H9 (cell line): ENCODE results near the gene PSMD8. TPM values are rescaled to one million over a fixed set of nuclear protein-coding genes. Genes with fewer than 3 reads are reported as not detected.
"Not testable (repeated sequence)": the region's sequence is repeated elsewhere in the genome, so short reads cannot be mapped to it uniquely, and the experiment has no call there.

Source experiments
- DNase-seq: peaks from one replicate; pipeline ENCODE4 v3.0.0-alpha.2; 2017
- H2AFZ ChIP-seq: one replicate; pipeline ENCODE4 v1.6.1; 2013; ENCODE audit warnings: mild to moderate bottlenecking, low read length, control low read depth, moderate library complexity
- H2AK5ac ChIP-seq: 2 replicates; pipeline ENCODE4 v1.6.1; 2013; ENCODE audit warnings: low read length, control low read depth, mixed read lengths; ENCODE audit not compliant: insufficient read length
- H2BK120ac ChIP-seq: one replicate; pipeline ENCODE4 v1.6.1; 2013; ENCODE audit warnings: low read depth, mild to moderate bottlenecking, low read length, control low read depth, inconsistent platforms; ENCODE audit not compliant: poor library complexity, severe bottlenecking
- H2BK12ac ChIP-seq: 2 replicates; pipeline ENCODE4 v1.6.1; 2013; ENCODE audit warnings: low read length, control low read depth, mixed read lengths, low read depth; ENCODE audit not compliant: insufficient read length
- H2BK15ac ChIP-seq: 2 replicates; pipeline ENCODE4 v1.6.1; 2013; ENCODE audit warnings: low read depth, low read length, control low read depth
- H2BK20ac ChIP-seq: one replicate; pipeline ENCODE4 v1.6.1; 2013; ENCODE audit warnings: low read depth, mild to moderate bottlenecking, low read length, control low read depth, inconsistent platforms; ENCODE audit not compliant: poor library complexity, severe bottlenecking
- H2BK5ac ChIP-seq: 2 replicates; pipeline ENCODE4 v1.6.1; 2013; ENCODE audit warnings: low read length, control low read depth, mixed read lengths; ENCODE audit not compliant: insufficient read length
- H3K14ac ChIP-seq: 2 replicates; pipeline ENCODE4 v1.6.1; 2013; ENCODE audit warnings: low read length, control low read depth; ENCODE audit not compliant: insufficient read depth
- H3K18ac ChIP-seq: 2 replicates; pipeline ENCODE4 v1.6.1; 2013; ENCODE audit warnings: low read depth, mild to moderate bottlenecking, mixed read lengths, low read length, control low read depth; ENCODE audit not compliant: insufficient read length
- H3K23ac ChIP-seq: 2 replicates; pipeline ENCODE4 v1.6.1; 2013; ENCODE audit warnings: low read length, control low read depth, mixed read lengths, low read depth; ENCODE audit not compliant: insufficient read length
- H3K23me2 ChIP-seq: 2 replicates; pipeline ENCODE4 v1.6.1; 2013; ENCODE audit warnings: low read depth, mild to moderate bottlenecking, mixed read lengths, low read length, control low read depth; ENCODE audit not compliant: insufficient read length, poor library complexity, severe bottlenecking
- H3K27ac ChIP-seq: 2 replicates; pipeline ENCODE4 v1.5.1; 2013; ENCODE audit warnings: low read length, control low read depth, mixed read lengths, low read depth; ENCODE audit not compliant: insufficient read length
- H3K27me3 ChIP-seq: 2 replicates; pipeline ENCODE4 v1.6.1; 2013; ENCODE audit warnings: low read length, control low read depth, inconsistent platforms; ENCODE audit not compliant: insufficient read depth
- H3K4ac ChIP-seq: 2 replicates; pipeline ENCODE4 v1.6.1; 2013; ENCODE audit warnings: low read depth, mild to moderate bottlenecking, control low read depth, inconsistent platforms, low read length, moderate library complexity
- H3K4me1 ChIP-seq: 2 replicates; pipeline ENCODE4 v1.6.1; 2013; ENCODE audit warnings: low read length, control low read depth, inconsistent platforms; ENCODE audit not compliant: insufficient read depth
- H3K4me2 ChIP-seq: 2 replicates; pipeline ENCODE4 v1.6.1; 2013; ENCODE audit warnings: low read length, control low read depth, mixed read lengths; ENCODE audit not compliant: insufficient read length, insufficient read depth
- H3K56ac ChIP-seq: 2 replicates; pipeline ENCODE4 v1.6.1; 2013; ENCODE audit warnings: low read depth, mild to moderate bottlenecking, mixed read lengths, low read length, control low read depth; ENCODE audit not compliant: insufficient read length
- H3K79me1 ChIP-seq: 2 replicates; pipeline ENCODE4 v1.6.1; 2013; ENCODE audit warnings: low read depth, mild to moderate bottlenecking, moderate library complexity, low read length, control low read depth, inconsistent platforms; ENCODE audit not compliant: insufficient read depth, poor library complexity, severe bottlenecking
- H3K79me2 ChIP-seq: 2 replicates; pipeline ENCODE4 v1.6.1; 2013; ENCODE audit warnings: low read length, control low read depth, inconsistent platforms; ENCODE audit not compliant: insufficient read depth
- H3K9ac ChIP-seq: 2 replicates; pipeline ENCODE4 v1.6.1; 2013; ENCODE audit warnings: low read length, control low read depth, mixed read lengths; ENCODE audit not compliant: insufficient read length; ENCODE audit errors: extremely low read depth
- H3K9me3 ChIP-seq: one replicate; pipeline ENCODE4 v1.6.1; 2013; ENCODE audit warnings: low read depth, low read length, inconsistent platforms; ENCODE audit not compliant: control insufficient read depth
- H3T11ph ChIP-seq: one replicate; pipeline ENCODE4 v1.6.1; 2013; ENCODE audit warnings: mild to moderate bottlenecking, low read length, control low read depth, inconsistent platforms
- H4K20me1 ChIP-seq: one replicate; pipeline ENCODE4 v1.6.1; 2013; ENCODE audit not compliant: control insufficient read depth, insufficient read length, insufficient read depth
- H4K5ac ChIP-seq: 2 replicates; pipeline ENCODE4 v1.6.1; 2013; ENCODE audit warnings: low read depth, mild to moderate bottlenecking, mixed read lengths, low read length, control low read depth; ENCODE audit not compliant: insufficient read length
- H4K8ac ChIP-seq: replicated peaks from 2 replicates; pipeline ENCODE4 v1.6.1; 2013; ENCODE audit warnings: low read length, control low read depth, mixed read lengths, low read depth; ENCODE audit not compliant: insufficient read length
- H4K91ac ChIP-seq: 2 replicates; pipeline ENCODE4 v1.6.1; 2013; ENCODE audit warnings: low read depth, mild to moderate bottlenecking, moderate library complexity, mixed read lengths, low read length, control low read depth; ENCODE audit not compliant: insufficient read length
- H3K27ac Mint-ChIP-seq, 3 experiments: 2 replicates in 2 of 3; 3 replicates in 1 of 3; pipeline ENCODE4 v1.8.0; 2020 to 2021; ENCODE audit warnings: mixed read lengths in 3 of 3, mild to moderate bottlenecking in 1 of 3, moderate library complexity in 1 of 3
- H3K27me3 Mint-ChIP-seq: 2 replicates; pipeline ENCODE4 v1.8.0; 2021; ENCODE audit warnings: low read depth, mild to moderate bottlenecking, moderate library complexity, mixed read lengths
- H3K36me3 Mint-ChIP-seq, 3 experiments: 2 replicates in 2 of 3; 3 replicates in 1 of 3; pipeline ENCODE4 v1.8.0; 2020 to 2021; ENCODE audit warnings: low read depth in 3 of 3, mixed read lengths in 3 of 3; ENCODE audit not compliant: insufficient read depth in 1 of 3
- H3K4me1 Mint-ChIP-seq, 2 experiments: 2 replicates each; pipeline ENCODE4 v1.8.0; 2020; ENCODE audit warnings: mixed read lengths in 2 of 2
- H3K4me3 Mint-ChIP-seq, 2 experiments: 2 replicates in 1 of 2; 3 replicates in 1 of 2; pipeline ENCODE4 v1.8.0; 2020 to 2021; ENCODE audit warnings: mild to moderate bottlenecking in 2 of 2, mixed read lengths in 2 of 2, moderate library complexity in 1 of 2
- H3K9me3 Mint-ChIP-seq, 2 experiments: 2 replicates in 1 of 2; 3 replicates in 1 of 2; pipeline ENCODE4 v1.8.0; 2020; ENCODE audit warnings: mild to moderate bottlenecking in 2 of 2, mixed read lengths in 2 of 2, moderate library complexity in 1 of 2
- CTCF ChIP-seq: fragments of 200-600 bp; sonication (generic); conservative IDR thresholded peaks from 3 replicates; pipeline ENCODE4 v1.8.0; 2021; ENCODE audit warnings: antibody characterized with exemption, mild to moderate bottlenecking
- WGBS: extraction: QIAGEN DNeasy Blood & Tissue Kit; methylation state at CpG from one replicate; pipeline ENCODE4 v1.1.7; 2013; ENCODE audit warnings: missing lambda C conversion rate, low lambda C conversion rate, mixed read lengths; ENCODE audit not compliant: insufficient read length; ENCODE audit errors: extremely low coverage; 5-methylcytosine and 5-hydroxymethylcytosine counted together
- total RNA-seq: library from RNA; stranded (reverse); gene quantifications from 2 replicates; pipeline ENCODE4 v1.2.1, GENCODE V29; 2021

PSMD8 gene
- total RNA-seq, 1 experiment from 2014 or later, result 189 TPM

- Histone ChIP-seq H2BK5ac (no peak within 1 kb of the TSS), H4K91ac (no peak within 1 kb of the TSS), H3K9me3 (no peaks in the 10 kb centered on the region), H2BK20ac (no peak within 1 kb of the TSS), H3K9ac (no peak within 1 kb of the TSS), H3K4me2 (peak within 1 kb of the TSS; percentile 14), H3K79me2 (no peaks in the 10 kb centered on the region), H4K8ac (no peak within 1 kb of the TSS), H3K79me1 (no peaks in the 10 kb centered on the region), H3K23me2 (no peaks in the 10 kb centered on the region), H2BK120ac (no peak within 1 kb of the TSS), H3K23ac (no peak within 1 kb of the TSS), H3K27ac (no peak within 1 kb of the TSS), H3K18ac (peak within 1 kb of the TSS; percentile 32), H2BK15ac (no peak within 1 kb of the TSS), H3K4me1 (no peaks in the 10 kb centered on the region; the same call in 1 of the 2 replicates), H4K20me1 (no peaks in the 10 kb centered on the region), H3K27me3 (no peaks in the 10 kb centered on the region), H3K56ac (no peak within 1 kb of the TSS), H2AK5ac (no peak within 1 kb of the TSS), H2BK12ac (no peak within 1 kb of the TSS), H4K5ac (no peak within 1 kb of the TSS), H3T11ph (no peak within 1 kb of the TSS), H3K4ac (no peak within 1 kb of the TSS), H2AFZ (no peak within 1 kb of the TSS), H3K14ac (peak within 1 kb of the TSS; percentile 78)
- H3K27me3 Mint-ChIP-seq, result peaks cover under 1% of the 10 kb centered on the region; the same call in 1 of the 2 replicates
- no CpG with 5 or more reads among the region's 20 CpGs for WGBS
- no peaks in the 10 kb centered on the region for H3K9me3 Mint-ChIP-seq
- peak within 1 kb of the TSS in 1 of 3 experiments; percentile 74; a peak in 1 of 7 replicates for H3K27ac Mint-ChIP-seq
- no peak for TF ChIP-seq CTCF
- peak within 1 kb of the TSS in 1 of 2 experiments; percentile 61; a peak in 4 of 5 replicates for H3K4me3 Mint-ChIP-seq
- DNase-seq, result peak; percentile 40
- H3K4me1 Mint-ChIP-seq, result peaks cover 7 to 19% of the 10 kb centered on the region in 2 experiments
- H3K36me3 Mint-ChIP-seq, result no peaks in the 10 kb centered on the region
Observed at GRCh38 chr19:38425810-38426466, 51.6 kb downstream of the PSMD8 start, which contains the start of gene RASGRP4. Gene RASGRP4, minus strand, starts transcription at chr19:38426219. Its CDS starts 128 bp downstream, at chr19:38426091.

- DNase-seq, H3K79me2 ChIP-seq, H2AFZ ChIP-seq, H3K79me1 ChIP-seq, H3T11ph ChIP-seq, H3K56ac ChIP-seq, H2BK120ac ChIP-seq, H3K27ac ChIP-seq, H3K9me3 ChIP-seq, H2BK15ac ChIP-seq, H3K9ac ChIP-seq, H3K27me3 Mint-ChIP-seq, H4K91ac ChIP-seq, H3K4me3 Mint-ChIP-seq, H2AK5ac ChIP-seq, H4K5ac ChIP-seq, H3K23ac ChIP-seq, H3K4ac ChIP-seq, H3K4me1 ChIP-seq, H3K9me3 Mint-ChIP-seq, H3K18ac ChIP-seq, H2BK12ac ChIP-seq, H3K27me3 ChIP-seq, H2BK5ac ChIP-seq, H3K4me2 ChIP-seq, H4K20me1 ChIP-seq, H3K36me3 Mint-ChIP-seq, H3K14ac ChIP-seq, H4K8ac ChIP-seq, H3K23me2 ChIP-seq, H2BK20ac ChIP-seq: not testable (repeated sequence)
- Mint-ChIP-seq H3K27ac (peak overlapping the region in 1 of 3 experiments; percentile 45; a peak in 1 of 7 replicates), H3K4me1 (peaks cover 7 to 19% of the 10 kb centered on the region in 2 experiments)
- WGBS, result no CpG with 5 or more reads among the region's 17 CpGs
Observed at GRCh38 chr19:38427035-38427677, 52.8 kb downstream of the PSMD8 start.
